GM23338 (cell line): ENCODE results near the gene FASTKD3. TPM values are rescaled to one million over a fixed set of nuclear protein-coding genes. Genes with fewer than 3 reads are reported as not detected.
A peak's percentile ranks its signal among the peaks of the same experiment; 100 is the strongest.

Experiments
- ATAC-seq: fragments of 200-7000 bp; cut with Tn5 transposase; 3 replicates; pipeline ENCODE4 v1.9.1; 2020
- DNase-seq: peaks from one replicate; pipeline ENCODE4 v3.0.0-alpha.2; 2015; ENCODE audit warnings: low spot score
- H2AFZ ChIP-seq: fragments of 200-600 bp; sonication (generic); 2 replicates; pipeline ENCODE4 v1.8.0; 2016; ENCODE audit warnings: antibody characterized with exemption, mild to moderate bottlenecking, moderate library complexity
- H3F3A ChIP-seq: fragments of 200-600 bp; sonication (generic); replicated peaks from 2 replicates; pipeline ENCODE4 v1.8.0; 2017; ENCODE audit warnings: antibody characterized with exemption, mixed run types, low read depth
- H3K27ac ChIP-seq: fragments of 200-600 bp; sonication (generic); 2 replicates; pipeline ENCODE4 v1.6.1; 2016; ENCODE audit warnings: low read depth
- H3K27me3 ChIP-seq: fragments of 200-600 bp; sonication (generic); 2 replicates; pipeline ENCODE4 v1.8.0; 2016; ENCODE audit warnings: mild to moderate bottlenecking, mixed run types, moderate library complexity; ENCODE audit not compliant: insufficient read depth
- H3K36me3 ChIP-seq: fragments of 200-600 bp; sonication (generic); 2 replicates; pipeline ENCODE4 v1.8.0; 2016; ENCODE audit warnings: mild to moderate bottlenecking; ENCODE audit not compliant: insufficient read depth
- H3K4me1 ChIP-seq: fragments of 200-600 bp; sonication (generic); 2 replicates; pipeline ENCODE4 v1.8.0; 2016; ENCODE audit warnings: mild to moderate bottlenecking, moderate library complexity; ENCODE audit not compliant: insufficient read depth
- H3K4me2 ChIP-seq: fragments of 200-600 bp; sonication (generic); 2 replicates; pipeline ENCODE4 v1.7.1; 2017; ENCODE audit warnings: mixed run types
- H3K4me3 ChIP-seq: fragments of 200-600 bp; sonication (generic); 2 replicates; pipeline ENCODE4 v1.6.1; 2016; ENCODE audit warnings: mixed run types
- H3K79me2 ChIP-seq: fragments of 200-600 bp; sonication (generic); replicated peaks from 2 replicates; pipeline ENCODE4 v1.8.0; 2017; ENCODE audit warnings: mild to moderate bottlenecking; ENCODE audit not compliant: insufficient read depth
- H3K9me2 ChIP-seq: fragments of 200-600 bp; sonication (generic); 2 replicates; pipeline ENCODE4 v1.8.0; 2017; ENCODE audit not compliant: insufficient read depth
- H4K20me1 ChIP-seq: fragments of 200-600 bp; sonication (generic); replicated peaks from 2 replicates; pipeline ENCODE4 v1.8.0; 2017; ENCODE audit warnings: mild to moderate bottlenecking; ENCODE audit not compliant: insufficient read depth
- H3K27ac Mint-ChIP-seq: 2 replicates; pipeline ENCODE4 v1.8.0; 2020; ENCODE audit warnings: inconsistent platforms, mild to moderate bottlenecking, moderate library complexity, mixed read lengths
- H3K27me3 Mint-ChIP-seq: 3 replicates; pipeline ENCODE4 v1.8.0; 2022; ENCODE audit warnings: low read depth, mild to moderate bottlenecking, moderate library complexity, mixed read lengths, inconsistent platforms; ENCODE audit not compliant: insufficient read depth, poor library complexity
- H3K36me3 Mint-ChIP-seq: 3 replicates; pipeline ENCODE4 v1.8.0; 2021; ENCODE audit warnings: low read depth, mild to moderate bottlenecking, inconsistent platforms, moderate library complexity, mixed read lengths
- H3K4me1 Mint-ChIP-seq: 3 replicates; pipeline ENCODE4 v1.8.0; 2020; ENCODE audit warnings: mild to moderate bottlenecking, inconsistent platforms, mixed read lengths
- H3K4me3 Mint-ChIP-seq: 3 replicates; pipeline ENCODE4 v1.8.0; 2021; ENCODE audit warnings: moderate library complexity, mild to moderate bottlenecking, inconsistent platforms, mixed read lengths
- H3K9me3 Mint-ChIP-seq: 3 replicates; pipeline ENCODE4 v1.8.0; 2020; ENCODE audit warnings: moderate library complexity, mild to moderate bottlenecking, inconsistent platforms, mixed read lengths
- ETS1 ChIP-seq: IDR thresholded peaks from 2 replicates; pipeline ENCODE4 v1.6.1; 2016; ENCODE audit warnings: antibody characterized with exemption
- POLR2AphosphoS5 ChIP-seq: IDR thresholded peaks from 2 replicates; pipeline ENCODE4 v1.6.1; 2016; ENCODE audit warnings: antibody characterized with exemption, low read depth
- ZNF331 ChIP-seq: fragments of 250-450 bp; sonication (Bioruptor Pico); IDR thresholded peaks from 2 replicates; pipeline ENCODE4 v1.5.0; 2020; ENCODE audit warnings: low read depth, mild to moderate bottlenecking, moderate library complexity
- ZNF462 ChIP-seq: fragments of 250-450 bp; sonication (Bioruptor Pico); IDR thresholded peaks from 2 replicates; pipeline ENCODE4 v1.5.0; 2020; ENCODE audit warnings: mild to moderate bottlenecking, moderate library complexity
- polyA plus RNA-seq: library from polyadenylated mRNA; unstranded; fragments of >200 nt; fragmentation: Nextera tagmentation; extraction: Ambion mirVana; gene quantifications from 2 replicates; pipeline ENCODE4 v1.2.1, GENCODE V29; 2016
- total RNA-seq: library from RNA; depleted of rRNA; stranded (reverse); fragments of >200 nt; shearing (Covaris generic); gene quantifications from 2 replicates; pipeline ENCODE4 v1.2.3, GENCODE V29; 2014

Gene FASTKD3
- total and polyA plus RNA-seq, 2 experiments from 2014 or later = 10.8 to 13.5 TPM

GRCh38 chr5:7825630-7826029, 43.2 kb downstream of the FASTKD3 start (continued):
- TF ChIP-seq ZNF462 (CRISPR knock-in tag) = no peak

GRCh38 chr5:7824995-7825394, 43.8 kb downstream of the FASTKD3 start:
- peak; percentile 64 for TF ChIP-seq POLR2AphosphoS5
- TF ChIP-seq ZNF331 (CRISPR knock-in tag) = no peak
- Histone ChIP-seq H3K79me2 (no peaks in the 10 kb centered on the region), H3K27me3 (no peaks in the 10 kb centered on the region), H3K4me3 (no peak overlapping the region), H4K20me1 (no peaks in the 10 kb centered on the region), H3K27ac (no peak overlapping the region), H2AFZ (no peak overlapping the region), H3K36me3 (peaks cover 7% of the 10 kb centered on the region), H3K4me1 (no peaks in the 10 kb centered on the region), H3K9me2 (no peaks in the 10 kb centered on the region), H3K4me2 (no peak overlapping the region), H3F3A (0 out of 2 replicates have a peak, but pooled peaks cover 6% of the 10 kb centered on the region)
- Mint-ChIP-seq H3K9me3 (no peaks in the 10 kb centered on the region), H3K27me3 (no peaks in the 10 kb centered on the region), H3K27ac (peak overlapping the region; percentile 39; the same call in 1 of the 2 replicates), H3K36me3 (peaks cover 32% of the 10 kb centered on the region), H3K4me3 (no peak overlapping the region), H3K4me1 (no peaks in the 10 kb centered on the region)
- ATAC-seq (no peak), DNase-seq (no peak)

- ATAC-seq (no peak), DNase-seq (no peak)
- Histone ChIP-seq H3K4me2 (no peak overlapping the region), H3F3A (0 out of 2 replicates have a peak, but pooled peaks cover 6% of the 10 kb centered on the region), H3K27ac (no peak overlapping the region), H3K79me2 (no peaks in the 10 kb centered on the region), H3K9me2 (no peaks in the 10 kb centered on the region), H3K4me1 (no peaks in the 10 kb centered on the region), H3K36me3 (peaks cover 14% of the 10 kb centered on the region), H4K20me1 (no peaks in the 10 kb centered on the region), H2AFZ (no peak overlapping the region), H3K27me3 (no peaks in the 10 kb centered on the region), H3K4me3 (no peak overlapping the region)
- H3K27ac Mint-ChIP-seq = no peak overlapping the region
- no peaks in the 10 kb centered on the region for H3K9me3 Mint-ChIP-seq
- H3K4me3 Mint-ChIP-seq = no peak overlapping the region
- H3K4me1 Mint-ChIP-seq = no peaks in the 10 kb centered on the region
- H3K36me3 Mint-ChIP-seq = peaks cover 37% of the 10 kb centered on the region
- H3K27me3 Mint-ChIP-seq = no peaks in the 10 kb centered on the region
- no peak for TF ChIP-seq ETS1
Observed at GRCh38 chr5:7823594-7823993, 45.2 kb downstream of the FASTKD3 start.
